Cardiac fibroblast (primary cell): Measurements from ENCODE around the gene OR1N1.

Source experiments
- DNase-seq, 2 donors: peaks; one replicate each; pipeline versions ENCODE4 v3.0.0 to v3.0.0-alpha.2; 2010; ENCODE audit warnings: low read depth in 2 of 2
- H3K4me3 ChIP-seq, 2 donors: replicated peaks in 1 of 2; 1 replicate in 1 of 2; 2 replicates in 1 of 2; pipeline ENCODE4 v1.5.1; 2011; ENCODE audit warnings: low read depth in 2 of 2, low read length in 2 of 2, mild to moderate bottlenecking in 2 of 2, moderate library complexity in 1 of 2
- TF ChIP-seq, protein P1 (sequence below): IDR thresholded peaks from one replicate; pipeline ENCODE4 v1.5.1; 2011; ENCODE audit warnings: low read depth, mild to moderate bottlenecking, low read length, inconsistent platforms

The OR1N1 gene

DNA sequence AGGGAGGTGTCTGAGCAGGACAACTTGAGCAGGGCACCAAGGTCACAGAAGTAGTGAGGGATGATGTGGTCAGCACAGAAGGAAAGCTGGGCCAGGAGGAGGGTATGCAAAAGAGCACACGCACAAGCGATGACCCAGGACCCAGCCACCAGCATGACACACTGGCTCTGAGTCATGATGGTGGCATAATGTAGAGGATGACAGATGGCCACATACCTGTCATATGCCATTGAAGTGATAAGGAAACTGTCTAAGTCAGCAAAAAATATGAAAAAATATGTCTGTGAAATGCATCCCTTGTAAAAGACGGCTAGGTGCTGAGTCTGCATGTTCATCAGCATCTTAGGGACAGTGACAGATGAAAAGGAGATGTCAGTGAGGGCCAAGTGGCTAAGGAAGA lies 49.7 kb downstream of the OR1N1 start:
- H3K4me3 ChIP-seq, result no peak overlapping the region
- no peak for DNase-seq
- TF ChIP-seq, protein P1, sequence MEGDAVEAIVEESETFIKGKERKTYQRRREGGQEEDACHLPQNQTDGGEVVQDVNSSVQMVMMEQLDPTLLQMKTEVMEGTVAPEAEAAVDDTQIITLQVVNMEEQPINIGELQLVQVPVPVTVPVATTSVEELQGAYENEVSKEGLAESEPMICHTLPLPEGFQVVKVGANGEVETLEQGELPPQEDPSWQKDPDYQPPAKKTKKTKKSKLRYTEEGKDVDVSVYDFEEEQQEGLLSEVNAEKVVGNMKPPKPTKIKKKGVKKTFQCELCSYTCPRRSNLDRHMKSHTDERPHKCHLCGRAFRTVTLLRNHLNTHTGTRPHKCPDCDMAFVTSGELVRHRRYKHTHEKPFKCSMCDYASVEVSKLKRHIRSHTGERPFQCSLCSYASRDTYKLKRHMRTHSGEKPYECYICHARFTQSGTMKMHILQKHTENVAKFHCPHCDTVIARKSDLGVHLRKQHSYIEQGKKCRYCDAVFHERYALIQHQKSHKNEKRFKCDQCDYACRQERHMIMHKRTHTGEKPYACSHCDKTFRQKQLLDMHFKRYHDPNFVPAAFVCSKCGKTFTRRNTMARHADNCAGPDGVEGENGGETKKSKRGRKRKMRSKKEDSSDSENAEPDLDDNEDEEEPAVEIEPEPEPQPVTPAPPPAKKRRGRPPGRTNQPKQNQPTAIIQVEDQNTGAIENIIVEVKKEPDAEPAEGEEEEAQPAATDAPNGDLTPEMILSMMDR, result no peak
